PC-3 (cell line): ENCODE results near the gene CIB4.

Experiments
- EZH2 ChIP-seq: fragments of 300-600 bp; sonication (generic); IDR thresholded peaks from one replicate; pipeline ENCODE4 v1.6.1; 2017; ENCODE audit warnings: antibody characterized with exemption, mild to moderate bottlenecking, low read length; ENCODE audit not compliant: unreplicated experiment
- EZH2phosphoT487 ChIP-seq: fragments of 300-600 bp; sonication (generic); IDR thresholded peaks from 2 replicates; pipeline ENCODE4 v1.6.1; 2018; ENCODE audit warnings: mild to moderate bottlenecking, antibody characterized with exemption, low read length, borderline replicate concordance
- TF ChIP-seq, protein P1 (sequence below): fragments of 300-600 bp; sonication (generic); conservative IDR thresholded peaks from 2 replicates; pipeline ENCODE4 v1.5.1; 2017; ENCODE audit warnings: antibody characterized with exemption, low read depth, mild to moderate bottlenecking, low read length

DNA sequence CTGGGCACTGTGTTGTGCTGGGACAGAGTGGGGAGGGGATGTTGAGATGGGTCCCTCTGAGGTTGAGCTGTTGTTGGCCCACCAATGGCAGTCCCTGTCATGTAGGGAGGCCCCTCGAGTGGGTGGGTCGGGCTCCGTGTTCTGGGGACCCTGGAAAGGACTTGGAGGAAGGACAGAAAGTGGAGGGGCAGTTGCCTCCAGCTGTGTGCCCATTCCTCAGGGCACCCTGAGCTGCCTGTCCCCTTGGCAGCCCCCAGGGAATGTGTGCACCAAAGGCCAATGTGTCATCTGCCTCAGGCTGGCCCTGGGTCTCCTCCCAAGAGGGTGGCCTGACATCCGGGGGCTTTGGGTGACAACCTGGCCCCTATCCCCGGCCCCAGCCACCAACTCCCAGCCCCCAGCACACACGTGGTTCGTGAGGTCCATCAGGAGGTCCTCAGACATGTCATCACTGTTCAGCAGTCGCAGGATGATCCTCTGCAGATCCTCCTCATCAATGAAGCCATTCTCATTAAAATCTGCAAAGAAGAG is 57.7 kb downstream of the CIB4 start:
- TF ChIP-seq, protein P1, sequence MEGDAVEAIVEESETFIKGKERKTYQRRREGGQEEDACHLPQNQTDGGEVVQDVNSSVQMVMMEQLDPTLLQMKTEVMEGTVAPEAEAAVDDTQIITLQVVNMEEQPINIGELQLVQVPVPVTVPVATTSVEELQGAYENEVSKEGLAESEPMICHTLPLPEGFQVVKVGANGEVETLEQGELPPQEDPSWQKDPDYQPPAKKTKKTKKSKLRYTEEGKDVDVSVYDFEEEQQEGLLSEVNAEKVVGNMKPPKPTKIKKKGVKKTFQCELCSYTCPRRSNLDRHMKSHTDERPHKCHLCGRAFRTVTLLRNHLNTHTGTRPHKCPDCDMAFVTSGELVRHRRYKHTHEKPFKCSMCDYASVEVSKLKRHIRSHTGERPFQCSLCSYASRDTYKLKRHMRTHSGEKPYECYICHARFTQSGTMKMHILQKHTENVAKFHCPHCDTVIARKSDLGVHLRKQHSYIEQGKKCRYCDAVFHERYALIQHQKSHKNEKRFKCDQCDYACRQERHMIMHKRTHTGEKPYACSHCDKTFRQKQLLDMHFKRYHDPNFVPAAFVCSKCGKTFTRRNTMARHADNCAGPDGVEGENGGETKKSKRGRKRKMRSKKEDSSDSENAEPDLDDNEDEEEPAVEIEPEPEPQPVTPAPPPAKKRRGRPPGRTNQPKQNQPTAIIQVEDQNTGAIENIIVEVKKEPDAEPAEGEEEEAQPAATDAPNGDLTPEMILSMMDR = no peak
- TF ChIP-seq EZH2 (no peak), EZH2phosphoT487 (no peak)
